Hepatocyte (in vitro differentiated cells): ENCODE data around the gene CASP4. TPM values are rescaled to one million over a fixed set of nuclear protein-coding genes. Genes with fewer than 3 reads are reported as not detected.

Experiments
- DNase-seq: peaks from one replicate; pipeline ENCODE4 v3.0.0-alpha.2; 2016; ENCODE audit warnings: low spot score
- H2AFZ ChIP-seq: fragments of 200-600 bp; sonication (generic); 2 replicates; pipeline ENCODE4 v1.6.0; 2016; ENCODE audit warnings: antibody characterized with exemption, mild to moderate bottlenecking
- H3K27ac ChIP-seq: fragments of 200-600 bp; sonication (generic); 2 replicates; pipeline ENCODE4 v1.5.1; 2016; ENCODE audit warnings: mild to moderate bottlenecking
- H3K27me3 ChIP-seq: fragments of 200-600 bp; sonication (generic); 2 replicates; pipeline ENCODE4 v1.6.1; 2016
- H3K36me3 ChIP-seq: fragments of 200-600 bp; sonication (generic); replicated peaks from 2 replicates; pipeline ENCODE4 v1.5.1; 2016; ENCODE audit warnings: low read depth; ENCODE audit not compliant: insufficient read depth
- H3K4me1 ChIP-seq: fragments of 200-600 bp; sonication (generic); 2 replicates; pipeline ENCODE4 v1.5.1; 2016; ENCODE audit warnings: mild to moderate bottlenecking, moderate library complexity; ENCODE audit not compliant: insufficient read depth
- H3K4me2 ChIP-seq: fragments of 200-600 bp; sonication (generic); 2 replicates; pipeline ENCODE4 v1.6.0; 2016
- H3K4me3 ChIP-seq: fragments of 200-600 bp; sonication (generic); 2 replicates; pipeline ENCODE4 v1.5.1; 2016; ENCODE audit warnings: mild to moderate bottlenecking
- H3K79me2 ChIP-seq: fragments of 200-600 bp; sonication (generic); 2 replicates; pipeline ENCODE4 v1.6.0; 2017; ENCODE audit warnings: mild to moderate bottlenecking
- H3K9me2 ChIP-seq: fragments of 200-600 bp; sonication (generic); replicated peaks from 2 replicates; pipeline ENCODE4 v1.6.0; 2017; ENCODE audit warnings: mild to moderate bottlenecking; ENCODE audit not compliant: insufficient read depth
- H3K9me3 ChIP-seq: fragments of 200-600 bp; sonication (generic); 2 replicates; pipeline ENCODE4 v1.5.1; 2016; ENCODE audit warnings: low read depth, mild to moderate bottlenecking
- H4K20me1 ChIP-seq: fragments of 200-600 bp; sonication (generic); 2 replicates; pipeline ENCODE4 v1.6.0; 2016; ENCODE audit warnings: mild to moderate bottlenecking; ENCODE audit not compliant: insufficient read depth, poor library complexity, severe bottlenecking
- CTCF ChIP-seq: fragments of 200-600 bp; sonication (generic); IDR thresholded peaks from 2 replicates; pipeline ENCODE4 v1.5.1; 2016; ENCODE audit warnings: antibody characterized with exemption, mild to moderate bottlenecking; ENCODE audit not compliant: poor library complexity
- EZH2 ChIP-seq: fragments of 200-600 bp; sonication (generic); IDR thresholded peaks from 2 replicates; pipeline ENCODE4 v1.6.1; 2016; ENCODE audit warnings: antibody characterized with exemption, mild to moderate bottlenecking, borderline replicate concordance
- EZH2phosphoT487 ChIP-seq: fragments of 200-600 bp; sonication (generic); IDR thresholded peaks from one replicate; pipeline ENCODE4 v1.6.1; 2018; ENCODE audit warnings: antibody characterized with exemption, mild to moderate bottlenecking, low read depth, moderate library complexity; ENCODE audit not compliant: unreplicated experiment, severe bottlenecking
- WGBS: methylation state at CpG from one replicate; pipeline ENCODE4 v1.1.6; 2016; ENCODE audit warnings: low lambda C conversion rate; ENCODE audit errors: missing lambda C conversion rate; 5-methylcytosine and 5-hydroxymethylcytosine counted together
- polyA plus RNA-seq: library from polyadenylated mRNA; unstranded; fragments of >200 nt; fragmentation: Nextera tagmentation; extraction: Ambion mirVana; gene quantifications from 2 replicates; pipeline ENCODE4 v1.2.1, GENCODE V29; 2016
- total RNA-seq: library from RNA; depleted of rRNA; stranded (reverse); fragments of >200 nt; gene quantifications from 2 replicates; pipeline ENCODE4 v1.2.3, GENCODE V29; 2014

The CASP4 gene
- total and polyA plus RNA-seq, 2 experiments from 2014 or later, result 15.8 to 56.1 TPM

DNA sequence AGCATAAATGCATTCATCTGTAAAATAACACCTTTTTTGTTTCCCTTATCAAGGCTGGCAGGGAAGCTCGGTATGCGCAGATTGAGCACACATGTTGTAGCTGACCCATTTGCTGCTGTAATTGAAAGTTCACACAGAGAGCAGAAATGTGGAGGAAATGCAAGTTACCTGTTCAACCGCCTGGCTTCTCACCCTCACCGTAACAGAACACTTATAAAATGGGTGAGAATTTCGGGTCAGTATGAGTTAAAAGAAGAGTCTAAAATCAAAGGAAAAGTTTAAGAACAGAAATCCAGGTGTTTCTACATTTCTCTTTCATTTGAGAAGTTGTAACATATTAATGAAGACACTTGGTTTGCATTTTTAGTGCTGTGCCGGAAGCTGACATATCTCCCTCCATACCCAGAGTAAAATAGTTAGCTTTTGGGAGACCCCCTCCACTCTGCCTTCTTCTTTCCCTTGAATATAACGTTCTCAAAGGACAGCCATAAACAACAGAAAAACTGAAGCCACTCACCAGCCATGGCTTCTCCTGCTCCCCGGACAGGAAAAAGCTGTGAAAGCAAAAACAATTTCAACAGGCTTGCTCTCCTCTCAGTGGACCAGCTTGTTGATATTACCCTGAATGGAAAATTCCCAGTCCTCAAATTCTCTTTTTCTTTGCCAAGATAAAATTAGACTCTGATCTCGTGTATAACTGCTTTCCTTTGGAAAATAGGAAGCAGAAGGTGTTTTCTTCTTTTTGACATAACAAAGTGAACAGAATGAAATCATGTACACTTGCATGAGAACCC is 70.3 kb downstream of the CASP4 start, which contains the start of gene CASP12:
TSS of gene CASP12 (minus strand) at position 570 of the 794 bp plus-strand sequence.
- TF ChIP-seq EZH2phosphoT487 (no peak), EZH2 (no peak), CTCF (no peak)
- DNase-seq, result peak; percentile 6
- Histone ChIP-seq H3K9me3 (no peaks in the 10 kb centered on the region), H3K79me2 (no peaks in the 10 kb centered on the region), H2AFZ (peak within 1 kb of the TSS; percentile 29), H3K9me2 (no peaks in the 10 kb centered on the region), H3K4me3 (no peak within 1 kb of the TSS), H3K36me3 (no peaks in the 10 kb centered on the region), H3K4me2 (peak within 1 kb of the TSS; percentile 59), H4K20me1 (no peaks in the 10 kb centered on the region), H3K27me3 (no peaks in the 10 kb centered on the region), H3K27ac (no peak within 1 kb of the TSS), H3K4me1 (no peaks in the 10 kb centered on the region)
- 71% methylated on average over 9 of the region's 9 CpGs for WGBS

- Histone ChIP-seq H3K4me2 (no peak overlapping the region), H2AFZ (no peak overlapping the region), H3K36me3 (no peaks in the 10 kb centered on the region), H4K20me1 (no peaks in the 10 kb centered on the region), H3K27ac (no peak overlapping the region), H3K27me3 (no peaks in the 10 kb centered on the region), H3K4me1 (no peaks in the 10 kb centered on the region), H3K79me2 (no peaks in the 10 kb centered on the region), H3K4me3 (no peak overlapping the region), H3K9me3 (no peaks in the 10 kb centered on the region), H3K9me2 (no peaks in the 10 kb centered on the region)
- WGBS, result 51% methylated on average over 2 of the region's 2 CpGs
- TF ChIP-seq EZH2 (no peak), EZH2phosphoT487 (no peak)
- DNase-seq, result no peak
These were observed 72.7 kb downstream of the CASP4 start for GRCh38 chr11:104895634-104896033.

DNA sequence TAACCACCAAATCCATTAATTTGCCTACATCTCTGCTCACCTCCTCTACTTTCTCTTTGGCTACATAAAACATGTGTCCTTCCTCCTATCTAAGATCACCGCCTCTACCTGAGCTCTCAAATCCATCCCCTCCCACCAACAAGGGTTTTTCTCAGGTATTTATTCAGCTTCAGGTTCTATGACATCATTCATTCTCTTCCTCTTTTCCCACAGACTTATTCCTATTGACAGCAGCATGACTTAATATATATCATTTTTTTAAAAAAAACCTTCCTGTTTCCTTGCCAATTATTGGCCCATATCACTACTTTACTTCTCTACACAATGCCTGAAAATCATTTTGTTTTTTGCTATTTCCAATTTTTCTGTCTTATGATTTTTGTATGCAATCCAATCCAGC is 74.5 kb downstream of the CASP4 start:
- Histone ChIP-seq H3K79me2 (no peaks in the 10 kb centered on the region), H3K4me3 (no peak overlapping the region), H3K4me2 (no peak overlapping the region), H3K9me2 (no peaks in the 10 kb centered on the region), H4K20me1 (no peaks in the 10 kb centered on the region), H3K9me3 (no peaks in the 10 kb centered on the region), H2AFZ (no peak overlapping the region), H3K27ac (no peak overlapping the region), H3K27me3 (no peaks in the 10 kb centered on the region), H3K4me1 (no peaks in the 10 kb centered on the region), H3K36me3 (no peaks in the 10 kb centered on the region)
- WGBS, result 84% methylated on average over 1 of the region's 1 CpG
- no peak for DNase-seq
- TF ChIP-seq EZH2, result no peak
- no peak for TF ChIP-seq EZH2phosphoT487
- TF ChIP-seq CTCF, result no peak

Other genes starting within 250 kb of the CASP4 start
- 0.13 and 0.36 TPM in 2 replicates for gene CASP12, start 70.1 kb downstream of the CASP4 start, total RNA-seq
- 0.42 TPM in 1 of 2 replicates, not detected in the other for gene CASP12, start 70.1 kb downstream of the CASP4 start, polyA plus RNA-seq
- 2.9 and 6.9 TPM in 2 replicates for gene CASP5, start 54.6 kb upstream of the CASP4 start, total RNA-seq
- 0.46 and 0.92 TPM in 2 replicates for gene CASP5, start 54.6 kb upstream of the CASP4 start, polyA plus RNA-seq
- gene CASP1, start 66.6 kb upstream of the CASP4 start, total RNA-seq, result 2.0 and 9.7 TPM in 2 replicates
- gene CASP1, start 66.6 kb upstream of the CASP4 start, polyA plus RNA-seq, result 2.9 and 4.7 TPM in 2 replicates
- 3.1 and 11.9 TPM in 2 replicates for gene CARD16, start 76.8 kb upstream of the CASP4 start, total RNA-seq
- gene CARD16, start 76.8 kb upstream of the CASP4 start, polyA plus RNA-seq, result 19.6 and 23.8 TPM in 2 replicates
- gene CARD18, start 171.2 kb upstream of the CASP4 start, total RNA-seq, result not detected in 2 replicates
- not detected in 2 replicates for gene CARD18, start 171.2 kb upstream of the CASP4 start, polyA plus RNA-seq